Subcutaneous adipose tissue (tissue), 4 donors: Measurements from ENCODE around the gene AGBL3. TPM values are rescaled to one million over a fixed set of nuclear protein-coding genes. Genes with fewer than 3 reads are reported as not detected.

ENCODE experiments used
- total RNA-seq, 4 donors: library from RNA; depleted of rRNA; stranded (reverse); fragments of >200 nt; gene quantifications; one replicate each; pipeline ENCODE4 v1.1.0, GENCODE V29; 2016
- TF ChIP-seq, protein P1 (sequence below): fragments of 450-650 bp; IDR thresholded peaks from one replicate; pipeline ENCODE4 v1.5.1; 2016; ENCODE audit warnings: low read depth, mild to moderate bottlenecking, control low read depth, antibody characterized with exemption, moderate library complexity

AGBL3 gene
- total RNA-seq, 4 donors from 2014 or later: 2.9 to 4.9 (median 3.6) TPM

DNA sequence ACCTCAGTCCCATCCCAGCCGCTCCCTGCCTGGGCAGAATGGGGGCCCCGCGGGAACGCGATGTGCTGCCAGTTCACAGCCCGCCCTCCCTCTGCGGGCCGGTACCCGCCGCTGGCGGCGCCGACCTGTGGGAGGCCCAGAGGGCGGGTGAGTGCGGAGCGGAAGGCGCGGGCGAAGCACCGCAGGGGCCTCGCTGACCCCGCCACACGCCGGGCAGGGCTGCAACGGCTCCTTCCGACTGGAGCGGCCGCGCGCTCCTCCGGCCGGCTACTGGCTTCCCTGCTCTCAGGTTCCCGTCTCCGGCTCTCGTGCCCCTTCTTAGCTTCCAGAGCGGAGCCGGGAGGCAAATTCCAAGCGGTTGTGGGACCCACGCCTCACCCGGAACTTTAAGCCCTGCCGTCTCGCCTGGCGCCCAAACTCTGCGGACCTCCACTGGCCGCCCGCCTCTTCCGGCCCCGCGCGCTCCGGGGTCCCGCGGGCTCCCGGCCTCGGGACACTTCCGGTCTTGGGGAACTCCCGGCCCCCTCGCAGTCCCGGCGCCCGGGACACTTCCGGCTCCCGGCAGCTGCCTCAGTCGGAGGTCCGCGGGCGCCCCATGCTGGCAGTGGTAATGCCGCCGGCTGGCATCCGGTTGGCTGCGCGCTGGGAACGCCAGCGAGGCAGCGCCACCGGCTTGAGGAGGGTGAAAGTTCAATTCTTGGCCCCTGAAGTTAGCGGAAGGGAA, 184.1 kb downstream of the AGBL3 start, which contains the start of gene CYREN:
Gene CYREN (minus strand): TSS at position 434 of the 724 bp plus-strand sequence. CDS start 1,785 bp downstream, outside the sequence.
- TF ChIP-seq, protein P1, sequence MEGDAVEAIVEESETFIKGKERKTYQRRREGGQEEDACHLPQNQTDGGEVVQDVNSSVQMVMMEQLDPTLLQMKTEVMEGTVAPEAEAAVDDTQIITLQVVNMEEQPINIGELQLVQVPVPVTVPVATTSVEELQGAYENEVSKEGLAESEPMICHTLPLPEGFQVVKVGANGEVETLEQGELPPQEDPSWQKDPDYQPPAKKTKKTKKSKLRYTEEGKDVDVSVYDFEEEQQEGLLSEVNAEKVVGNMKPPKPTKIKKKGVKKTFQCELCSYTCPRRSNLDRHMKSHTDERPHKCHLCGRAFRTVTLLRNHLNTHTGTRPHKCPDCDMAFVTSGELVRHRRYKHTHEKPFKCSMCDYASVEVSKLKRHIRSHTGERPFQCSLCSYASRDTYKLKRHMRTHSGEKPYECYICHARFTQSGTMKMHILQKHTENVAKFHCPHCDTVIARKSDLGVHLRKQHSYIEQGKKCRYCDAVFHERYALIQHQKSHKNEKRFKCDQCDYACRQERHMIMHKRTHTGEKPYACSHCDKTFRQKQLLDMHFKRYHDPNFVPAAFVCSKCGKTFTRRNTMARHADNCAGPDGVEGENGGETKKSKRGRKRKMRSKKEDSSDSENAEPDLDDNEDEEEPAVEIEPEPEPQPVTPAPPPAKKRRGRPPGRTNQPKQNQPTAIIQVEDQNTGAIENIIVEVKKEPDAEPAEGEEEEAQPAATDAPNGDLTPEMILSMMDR: no peak

DNA sequence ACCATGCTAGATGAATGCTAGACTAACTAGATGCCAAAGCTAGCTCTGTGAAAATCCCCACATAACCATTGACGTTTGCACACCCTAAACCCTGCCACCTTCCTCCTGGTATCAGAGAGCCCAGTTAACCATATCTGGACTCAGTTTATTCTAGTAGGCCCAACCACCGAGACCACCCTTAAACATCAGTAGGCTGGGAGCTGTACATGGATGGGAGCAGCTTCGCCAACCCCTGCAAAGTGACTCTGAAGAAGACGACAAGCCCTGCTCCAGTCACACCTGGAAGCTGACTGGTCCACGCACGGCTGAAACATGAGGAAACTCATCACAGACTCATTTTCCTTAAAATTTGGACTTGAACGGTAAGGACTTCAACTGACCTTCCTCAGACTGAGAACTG, 188.6 kb downstream of the AGBL3 start:
- TF ChIP-seq, protein P1: no peak

DNA sequence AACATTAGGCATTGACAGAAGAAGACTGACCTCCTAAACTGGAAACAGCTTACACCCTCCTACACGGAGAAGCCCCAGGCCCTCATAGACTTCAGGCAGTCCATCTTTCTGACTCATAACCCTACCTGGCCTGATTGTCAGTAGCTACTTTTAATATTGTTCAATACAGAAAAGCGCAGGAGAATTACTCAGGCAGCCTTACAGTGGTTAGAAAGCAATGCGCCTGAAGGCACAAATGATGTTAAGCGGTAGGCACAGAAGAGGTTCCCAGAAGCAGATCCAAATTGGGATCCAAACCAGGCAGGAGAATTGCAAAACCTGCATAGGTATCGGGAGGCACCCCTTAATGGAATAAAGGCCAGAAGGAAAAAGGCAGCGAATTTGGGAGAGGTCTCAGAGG, 189.6 kb downstream of the AGBL3 start:
- TF ChIP-seq, protein P1: no peak

DNA sequence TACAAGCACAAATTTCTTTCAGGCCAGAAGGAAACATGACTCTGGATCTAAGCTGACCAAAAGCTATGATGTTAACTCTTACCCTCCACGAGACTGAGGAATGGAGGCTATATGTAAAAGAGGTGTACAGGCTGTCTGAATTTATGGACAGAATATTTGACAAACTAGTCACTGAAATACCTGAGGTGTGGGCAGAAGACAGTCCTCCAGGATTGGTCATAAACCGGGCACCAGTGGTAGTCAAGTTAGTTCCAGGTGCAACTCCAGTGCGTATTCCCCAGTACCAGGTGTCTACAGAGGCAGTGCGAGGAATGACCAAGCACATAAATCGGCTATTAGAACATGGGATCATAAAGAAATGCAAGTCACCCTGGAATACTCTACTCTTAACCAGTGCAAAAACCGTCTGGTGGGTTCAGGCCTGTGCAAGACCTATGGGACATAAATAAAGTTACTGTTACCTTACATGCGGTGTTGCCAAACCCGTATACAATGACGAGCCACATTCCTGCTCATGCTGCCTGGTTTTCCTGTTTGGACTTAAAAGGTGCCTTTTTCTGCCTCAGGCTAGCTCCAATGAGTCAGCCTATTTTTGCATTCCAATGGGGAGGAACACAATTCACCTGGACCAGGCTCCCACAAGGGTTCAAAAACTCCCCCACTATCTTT, 190.9 kb downstream of the AGBL3 start:
- TF ChIP-seq, protein P1: no peak

DNA sequence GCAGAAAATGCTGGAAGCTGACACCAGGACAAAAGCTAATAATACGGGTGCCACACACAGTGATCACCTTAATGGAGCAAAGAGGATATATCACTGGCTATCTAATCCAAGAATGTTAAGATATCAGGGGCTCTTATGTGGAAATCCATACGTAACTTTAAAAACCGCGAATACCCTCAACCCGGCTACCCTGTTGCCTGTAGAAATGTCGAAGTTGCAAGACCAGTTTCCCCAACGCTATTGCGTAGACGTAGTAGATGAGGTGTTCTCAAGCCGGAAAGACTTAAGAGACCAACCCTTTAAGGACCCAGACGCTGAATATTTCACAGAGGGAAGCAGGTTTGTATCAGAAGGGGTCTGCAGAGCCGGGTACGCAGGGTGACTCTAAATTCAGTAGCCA, 192.1 kb downstream of the AGBL3 start:
- TF ChIP-seq, protein P1: no peak

DNA sequence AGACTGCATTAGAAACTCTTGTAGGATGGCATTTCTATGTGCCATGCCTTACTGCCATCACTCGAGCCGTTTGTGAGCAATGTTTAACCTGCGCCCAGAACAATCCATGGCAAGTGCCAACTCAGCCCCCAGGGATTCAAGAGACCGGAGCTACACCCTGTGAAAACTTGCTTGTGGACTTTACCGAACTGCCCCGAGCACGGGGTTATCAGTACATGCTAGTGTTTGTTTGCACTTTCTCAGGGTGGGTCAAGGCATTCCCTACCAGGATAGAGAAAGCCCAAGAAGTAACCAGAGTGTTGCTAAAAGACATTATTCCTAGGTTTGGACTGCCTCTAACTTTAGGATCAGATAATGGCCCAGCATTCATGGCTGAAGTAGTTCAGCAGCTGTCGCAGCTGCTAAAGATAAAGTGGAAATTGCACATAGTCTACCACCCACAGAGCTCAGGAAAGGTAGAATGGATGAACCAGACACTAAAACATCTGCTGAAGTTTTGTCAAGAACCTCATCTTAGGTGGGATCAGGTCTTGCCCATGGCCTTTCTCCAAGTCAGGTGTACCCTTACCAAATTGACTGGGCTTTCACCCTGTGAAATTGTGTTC, 193.1 kb downstream of the AGBL3 start:
- TF ChIP-seq, protein P1: no peak

DNA sequence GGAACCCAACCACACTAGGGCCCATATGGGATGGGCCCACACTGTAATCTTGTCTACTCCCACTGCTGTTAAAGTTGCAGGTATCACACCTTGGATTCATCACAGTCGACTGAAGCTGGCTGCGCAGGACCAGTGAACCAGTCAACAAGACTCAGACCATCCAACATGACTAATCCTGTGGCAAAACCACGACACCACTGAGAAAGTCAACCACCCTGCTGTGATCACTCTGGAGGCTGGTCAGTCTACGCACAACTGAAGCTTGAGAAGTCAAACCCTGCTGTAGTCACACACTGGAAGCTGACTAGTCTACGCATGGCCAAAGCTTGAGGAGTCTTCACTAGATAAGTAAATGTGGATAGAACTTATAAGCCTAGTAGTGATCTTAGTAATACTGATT, 193.8 kb downstream of the AGBL3 start:
- TF ChIP-seq, protein P1: no peak
